ENCODE measurements around the gene DCTD. TPM values are rescaled to one million over a fixed set of nuclear protein-coding genes. Genes with fewer than 3 reads are reported as not detected.
A peak's percentile ranks its signal among the peaks of the same experiment; 100 is the strongest.

DCTD gene
- total RNA-seq, 1 experiment from 2014 or later: 100 TPM

DNA sequence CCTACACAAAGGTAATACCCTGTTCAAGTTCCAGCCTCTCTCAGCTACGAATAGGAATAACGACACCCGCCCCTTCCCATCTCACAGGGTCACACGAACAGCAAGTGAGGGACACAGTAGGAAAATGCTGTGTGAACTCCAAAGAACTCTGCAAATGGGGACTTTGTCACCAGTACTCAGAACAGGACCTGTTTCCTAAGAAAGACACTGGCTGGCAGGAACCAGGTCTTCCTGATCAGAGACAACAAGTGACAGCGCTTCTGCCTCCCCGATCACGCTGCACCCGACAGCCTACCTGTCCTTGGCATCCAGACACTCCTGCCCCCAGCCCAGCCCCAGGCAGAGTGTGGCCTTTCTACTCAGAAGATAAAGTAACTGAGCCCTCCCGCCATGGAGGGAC, 14.2 kb downstream of the DCTD start:
- no peaks in the 10 kb centered on the region for H3K23me2 ChIP-seq (ENCODE audit: insufficient read length, low read depth, low read length, poor library complexity, severe bottlenecking)
- H3K79me2 ChIP-seq (ENCODE audit: insufficient read depth, low read length): no peaks in the 10 kb centered on the region
- H3K4me2 ChIP-seq (ENCODE audit: insufficient read depth, insufficient read length, low read length): no peak overlapping the region
- no peak overlapping the region for H3K14ac ChIP-seq (ENCODE audit: insufficient read depth, low read length)
- H4K8ac ChIP-seq (replicated peaks; ENCODE audit: insufficient read length, low read depth, low read length): no peak overlapping the region
- Mint-ChIP-seq H3K27me3 (ENCODE audit: low read depth) (no peaks in the 10 kb centered on the region), H3K4me3 (no peak overlapping the region), H3K27ac (peak overlapping the region in 1 of 3 experiments; percentile 66; a peak in 1 of 7 replicates), H3K36me3 (ENCODE audit: insufficient read depth in 1 of 3, low read depth in 3 of 3) (peaks cover 8 to 69% (median 52%) of the 10 kb centered on the region in 3 experiments), H3K9me3 (no peaks in the 10 kb centered on the region), H3K4me1 (peaks cover 6 to 10% of the 10 kb centered on the region in 2 experiments; a peak in 3 of 4 replicates)
- H2BK120ac ChIP-seq (ENCODE audit: low read depth, low read length, poor library complexity, severe bottlenecking): no peak overlapping the region
- no peaks in the 10 kb centered on the region for H4K20me1 ChIP-seq (ENCODE audit: control insufficient read depth, insufficient read depth, insufficient read length)
- H2BK20ac ChIP-seq (ENCODE audit: low read depth, low read length, poor library complexity, severe bottlenecking): no peak overlapping the region
- H4K91ac ChIP-seq (ENCODE audit: insufficient read length, low read depth, low read length): no peak overlapping the region
- no peak overlapping the region for H2BK15ac ChIP-seq (ENCODE audit: low read depth, low read length)
- H3K9me3 ChIP-seq (ENCODE audit: control insufficient read depth, low read depth, low read length): no peaks in the 10 kb centered on the region
- no peak overlapping the region for H2AK5ac ChIP-seq (ENCODE audit: insufficient read length, low read length)
- H3K4ac ChIP-seq (ENCODE audit: low read depth, low read length): no peak overlapping the region
- no peaks in the 10 kb centered on the region for H3K79me1 ChIP-seq (ENCODE audit: insufficient read depth, low read depth, low read length, poor library complexity, severe bottlenecking)
- no peak for DNase-seq
- H2BK5ac ChIP-seq (ENCODE audit: insufficient read length, low read length): peak overlapping the region; percentile 3
- no peak overlapping the region for H3K27ac ChIP-seq (ENCODE audit: insufficient read length, low read depth, low read length)
- H3K9ac ChIP-seq (ENCODE audit: extremely low read depth, insufficient read length, low read length): no peak overlapping the region
- H3K23ac ChIP-seq (ENCODE audit: insufficient read length, low read depth, low read length): no peak overlapping the region
- no peak overlapping the region for H3T11ph ChIP-seq (ENCODE audit: low read length)
- H3K4me1 ChIP-seq (ENCODE audit: insufficient read depth, low read length): no peaks in the 10 kb centered on the region; the same call in 1 of the 2 replicates
- H3K18ac ChIP-seq (ENCODE audit: insufficient read length, low read depth, low read length): no peak overlapping the region
- TF ChIP-seq, protein P1, sequence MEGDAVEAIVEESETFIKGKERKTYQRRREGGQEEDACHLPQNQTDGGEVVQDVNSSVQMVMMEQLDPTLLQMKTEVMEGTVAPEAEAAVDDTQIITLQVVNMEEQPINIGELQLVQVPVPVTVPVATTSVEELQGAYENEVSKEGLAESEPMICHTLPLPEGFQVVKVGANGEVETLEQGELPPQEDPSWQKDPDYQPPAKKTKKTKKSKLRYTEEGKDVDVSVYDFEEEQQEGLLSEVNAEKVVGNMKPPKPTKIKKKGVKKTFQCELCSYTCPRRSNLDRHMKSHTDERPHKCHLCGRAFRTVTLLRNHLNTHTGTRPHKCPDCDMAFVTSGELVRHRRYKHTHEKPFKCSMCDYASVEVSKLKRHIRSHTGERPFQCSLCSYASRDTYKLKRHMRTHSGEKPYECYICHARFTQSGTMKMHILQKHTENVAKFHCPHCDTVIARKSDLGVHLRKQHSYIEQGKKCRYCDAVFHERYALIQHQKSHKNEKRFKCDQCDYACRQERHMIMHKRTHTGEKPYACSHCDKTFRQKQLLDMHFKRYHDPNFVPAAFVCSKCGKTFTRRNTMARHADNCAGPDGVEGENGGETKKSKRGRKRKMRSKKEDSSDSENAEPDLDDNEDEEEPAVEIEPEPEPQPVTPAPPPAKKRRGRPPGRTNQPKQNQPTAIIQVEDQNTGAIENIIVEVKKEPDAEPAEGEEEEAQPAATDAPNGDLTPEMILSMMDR (conservative IDR thresholded peaks at IDR 0.05): no peak
- no peak overlapping the region for H2AFZ ChIP-seq (ENCODE audit: low read length)
- no peak overlapping the region for H3K56ac ChIP-seq (ENCODE audit: insufficient read length, low read depth, low read length)
- H3K27me3 ChIP-seq (ENCODE audit: insufficient read depth, low read length): no peaks in the 10 kb centered on the region
- H2BK12ac ChIP-seq (ENCODE audit: insufficient read length, low read depth, low read length): no peak overlapping the region
- no peak overlapping the region for H4K5ac ChIP-seq (ENCODE audit: insufficient read length, low read depth, low read length)
- WGBS (ENCODE audit: extremely low coverage, insufficient read length, low lambda C conversion rate): no CpG with 5 or more reads among the region's 9 CpGs
